GM12872 (cell line): ENCODE measurements around the gene MEI1.

Experiments
- TF ChIP-seq, protein P1 (sequence below): IDR thresholded peaks from 3 replicates; pipeline ENCODE4 v1.5.1; 2011; ENCODE audit warnings: low read depth, mild to moderate bottlenecking, low read length, moderate library complexity; ENCODE audit not compliant: insufficient read depth

Gene MEI1

DNA sequence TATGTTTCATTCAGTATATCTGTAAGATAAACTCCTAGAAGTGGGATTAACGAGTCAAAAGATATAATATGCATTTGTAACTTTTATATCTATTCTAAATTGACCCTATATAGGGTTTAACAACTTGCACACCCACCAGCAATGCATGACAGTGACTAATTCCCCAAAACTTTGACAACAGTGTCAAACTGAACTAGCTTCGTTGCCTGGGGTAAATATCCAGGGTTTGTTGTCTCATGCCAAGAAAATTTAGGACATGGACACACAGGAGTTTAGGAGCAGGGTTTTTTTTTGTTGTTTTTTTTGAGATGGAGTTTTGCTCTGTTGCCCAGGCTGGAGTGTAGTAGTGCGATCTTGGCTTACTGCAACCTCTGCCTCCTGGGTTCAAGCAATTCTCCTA, 15.7 kb upstream of the MEI1 start:
- TF ChIP-seq, protein P1, sequence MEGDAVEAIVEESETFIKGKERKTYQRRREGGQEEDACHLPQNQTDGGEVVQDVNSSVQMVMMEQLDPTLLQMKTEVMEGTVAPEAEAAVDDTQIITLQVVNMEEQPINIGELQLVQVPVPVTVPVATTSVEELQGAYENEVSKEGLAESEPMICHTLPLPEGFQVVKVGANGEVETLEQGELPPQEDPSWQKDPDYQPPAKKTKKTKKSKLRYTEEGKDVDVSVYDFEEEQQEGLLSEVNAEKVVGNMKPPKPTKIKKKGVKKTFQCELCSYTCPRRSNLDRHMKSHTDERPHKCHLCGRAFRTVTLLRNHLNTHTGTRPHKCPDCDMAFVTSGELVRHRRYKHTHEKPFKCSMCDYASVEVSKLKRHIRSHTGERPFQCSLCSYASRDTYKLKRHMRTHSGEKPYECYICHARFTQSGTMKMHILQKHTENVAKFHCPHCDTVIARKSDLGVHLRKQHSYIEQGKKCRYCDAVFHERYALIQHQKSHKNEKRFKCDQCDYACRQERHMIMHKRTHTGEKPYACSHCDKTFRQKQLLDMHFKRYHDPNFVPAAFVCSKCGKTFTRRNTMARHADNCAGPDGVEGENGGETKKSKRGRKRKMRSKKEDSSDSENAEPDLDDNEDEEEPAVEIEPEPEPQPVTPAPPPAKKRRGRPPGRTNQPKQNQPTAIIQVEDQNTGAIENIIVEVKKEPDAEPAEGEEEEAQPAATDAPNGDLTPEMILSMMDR: no peak

DNA sequence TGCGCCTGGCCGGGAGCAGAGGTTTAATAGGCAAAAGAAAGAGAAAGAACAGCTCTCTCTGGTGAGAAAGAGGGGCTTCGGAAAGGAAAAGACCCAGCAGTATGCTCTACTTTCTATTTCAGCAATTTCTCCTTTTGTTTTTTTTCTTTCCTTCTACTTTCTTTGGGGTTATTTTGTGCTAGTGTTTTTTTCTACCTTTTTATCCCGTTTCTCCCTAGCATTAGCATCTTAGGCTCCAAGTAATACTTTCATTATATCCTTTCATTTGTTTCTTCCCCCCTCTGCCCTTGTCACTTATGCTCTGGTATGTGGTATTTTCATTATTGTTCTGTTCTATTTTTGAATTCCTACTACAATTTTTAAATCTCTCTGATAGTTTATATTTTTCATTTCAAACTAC, 15.1 kb upstream of the MEI1 start:
- TF ChIP-seq, protein P1: no peak

DNA sequence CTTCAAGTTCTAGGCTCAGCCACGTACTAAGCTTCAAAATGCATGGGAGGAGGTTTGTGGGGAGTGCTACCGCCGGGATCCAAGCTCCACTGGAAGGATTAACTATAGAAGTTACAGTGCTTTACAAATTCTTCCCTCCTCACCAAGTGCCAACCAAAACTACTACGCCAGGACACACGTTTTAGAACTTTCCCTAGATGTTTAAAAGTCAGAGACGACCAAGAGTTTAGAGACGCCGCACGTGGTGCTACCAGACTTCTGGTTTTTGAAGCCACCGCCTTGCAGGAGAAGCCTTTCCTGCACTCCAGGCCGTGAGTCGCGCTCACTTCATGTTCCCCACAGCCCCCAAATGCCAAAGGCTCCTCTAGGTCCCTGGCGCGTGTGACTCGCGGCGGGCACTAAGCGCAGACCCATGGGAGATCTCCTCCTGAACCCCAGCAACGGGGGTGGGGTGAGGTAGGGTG, 11.4 kb upstream of the MEI1 start:
- TF ChIP-seq, protein P1: no peak

DNA sequence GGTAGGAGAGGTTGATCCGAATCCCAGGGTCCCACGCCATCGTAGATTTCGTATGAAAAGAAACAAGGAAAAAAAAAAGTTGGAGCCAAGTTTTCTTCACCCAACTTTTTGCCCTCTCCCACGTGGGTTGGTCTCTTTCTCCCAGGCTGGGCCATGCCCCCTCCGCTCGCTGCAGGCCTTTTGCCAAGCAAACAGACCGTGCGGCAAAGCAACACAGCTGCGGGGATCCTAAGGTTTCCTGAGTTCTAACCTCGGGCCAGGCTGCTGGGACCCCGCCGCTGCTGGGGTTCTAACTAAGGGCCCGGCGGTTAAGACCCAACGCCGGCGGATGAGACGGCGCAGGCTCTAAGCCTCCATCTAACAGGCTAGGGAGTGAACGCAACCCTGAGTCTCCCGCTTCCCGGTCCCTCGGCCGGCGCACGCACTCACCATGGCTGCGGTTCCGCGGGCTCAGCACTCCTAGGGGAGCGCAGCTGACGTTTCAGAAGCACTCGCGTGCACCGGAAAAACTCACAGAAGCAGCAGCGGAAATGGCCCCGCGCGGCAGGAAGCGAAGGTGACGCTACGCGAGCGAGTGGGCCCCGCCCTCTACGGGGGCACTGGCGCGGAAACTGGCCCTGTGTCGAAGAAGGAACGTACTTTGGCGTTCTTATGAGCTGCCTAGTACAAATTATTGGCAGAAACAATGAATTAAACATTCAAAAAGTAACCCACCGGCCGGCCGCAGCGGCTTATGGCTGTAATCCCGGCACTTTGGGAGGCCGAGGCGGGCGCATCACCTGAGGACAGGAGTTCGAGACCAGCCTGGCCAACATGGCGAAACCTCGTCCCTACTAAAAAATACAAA, 10.7 kb upstream of the MEI1 start, which contains the start of gene SNU13:
Gene SNU13 (minus strand): TSS at position 503 of the 847 bp plus-strand sequence. CDS start 71 bp downstream, at position 432.
- TF ChIP-seq, protein P1: no peak

DNA sequence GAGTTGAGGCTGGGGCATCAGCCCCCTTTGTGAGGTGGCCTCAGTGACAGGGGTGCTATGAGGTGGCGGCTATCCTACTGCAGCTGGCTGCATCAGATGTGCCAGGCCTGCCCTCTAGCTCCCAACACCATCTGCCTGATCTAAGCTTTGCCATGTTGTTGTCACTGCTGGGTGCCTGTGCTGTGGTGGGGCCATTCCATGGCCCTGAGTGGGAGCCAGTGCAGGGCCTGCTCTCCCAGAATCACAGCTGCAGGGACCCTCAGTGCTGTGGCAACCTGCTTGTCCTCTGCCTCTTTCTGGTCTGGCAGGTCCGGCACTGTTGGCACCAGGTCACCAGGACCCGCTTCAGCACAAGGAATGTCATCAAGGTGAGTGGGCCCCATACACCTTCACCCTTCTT, 8.8 kb upstream of the MEI1 start:
- TF ChIP-seq, protein P1: no peak

DNA sequence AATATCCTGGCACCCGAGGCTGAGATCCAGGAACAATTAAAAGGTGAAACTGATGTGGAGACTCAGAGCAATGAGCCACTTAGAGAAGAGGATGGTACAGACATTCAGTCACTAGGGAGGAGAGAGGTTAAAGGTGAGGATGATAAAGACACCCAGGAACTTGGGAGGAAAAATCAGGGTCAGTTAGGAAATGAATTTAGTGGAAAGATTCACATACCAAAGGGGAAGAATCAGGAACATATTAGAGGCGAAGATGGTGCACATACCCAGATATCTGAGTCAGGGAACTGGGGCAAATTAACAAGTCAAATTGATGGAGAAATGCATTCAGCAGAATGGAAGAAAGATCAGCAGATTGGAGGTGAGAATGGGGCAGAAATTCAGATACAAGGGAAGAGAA, 4.1 kb upstream of the MEI1 start:
- TF ChIP-seq, protein P1: no peak

DNA sequence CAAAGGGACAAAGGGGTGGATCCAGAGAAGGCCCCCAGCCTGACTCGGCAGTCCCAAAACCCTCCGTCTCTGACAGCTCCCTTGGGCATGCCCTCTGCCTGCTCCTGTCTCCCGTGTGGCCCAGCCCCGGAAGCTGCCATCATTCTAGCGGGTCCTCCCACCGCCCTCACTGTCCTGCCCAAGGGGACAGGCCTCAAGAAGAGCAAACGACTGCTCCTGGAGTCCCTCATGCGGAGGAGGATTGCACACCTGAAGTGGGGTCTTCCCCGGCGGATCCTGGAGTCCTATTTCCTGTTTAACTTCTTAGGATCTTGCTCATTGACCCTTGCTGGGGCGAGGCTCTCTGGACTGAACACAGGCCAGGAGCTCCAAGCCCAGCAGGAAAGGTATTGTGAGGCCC, 2.6 kb upstream of the MEI1 start:
- TF ChIP-seq, protein P1: no peak
